Cardiac muscle cell (in vitro differentiated cells and primary cell): ENCODE data around the gene NFIC. TPM values are rescaled to one million over a fixed set of nuclear protein-coding genes. Genes with fewer than 3 reads are reported as not detected.
"Not testable (repeated sequence)": the region's sequence is repeated elsewhere in the genome, so short reads cannot be mapped to it uniquely, and the experiment has no call there.

Experiments used
- DNase-seq, 2 donors: peaks; one replicate each; pipeline versions ENCODE4 v3.0.0 to v3.0.0-alpha.2; 2010 to 2017; ENCODE audit warnings: low read depth in 1 of 2, low spot score in 1 of 2
- H3K27ac ChIP-seq: fragments of 200-600 bp; sonication (generic); 2 replicates; pipeline ENCODE4 v1.5.1; 2016
- H3K27me3 ChIP-seq: fragments of 200-600 bp; sonication (generic); 2 replicates; pipeline ENCODE4 v1.6.0; 2016; ENCODE audit warnings: control low read depth
- H3K36me3 ChIP-seq: fragments of 200-600 bp; sonication (generic); 2 replicates; pipeline ENCODE4 v1.5.1; 2016; ENCODE audit warnings: control low read depth
- H3K4me1 ChIP-seq: fragments of 200-600 bp; sonication (generic); 2 replicates; pipeline ENCODE4 v1.8.1; 2017; ENCODE audit warnings: low read depth, mild to moderate bottlenecking, mixed run types
- H3K4me3 ChIP-seq: fragments of 200-600 bp; sonication (generic); 2 replicates; pipeline ENCODE4 v1.5.1; 2016; ENCODE audit warnings: mild to moderate bottlenecking
- H3K9me3 ChIP-seq: fragments of 200-600 bp; sonication (generic); 2 replicates; pipeline ENCODE4 v1.5.1; 2017; ENCODE audit warnings: low read depth, mild to moderate bottlenecking, control low read depth
- CTCF ChIP-seq: IDR thresholded peaks from 2 replicates; pipeline ENCODE4 v1.5.1; 2012; ENCODE audit warnings: low read depth, mild to moderate bottlenecking, low read length
- polyA plus RNA-seq: library from polyadenylated mRNA; unstranded; fragments of >200 nt; fragmentation: Nextera tagmentation; extraction: Ambion mirVana; gene quantifications from 2 replicates; pipeline ENCODE4 v1.2.1, GENCODE V29; 2016
- total RNA-seq: library from RNA; depleted of rRNA; stranded (reverse); fragments of >200 nt; gene quantifications from 2 replicates; pipeline ENCODE4 v1.2.3, GENCODE V29; 2016

Gene NFIC
- total and polyA plus RNA-seq, 2 experiments from 2014 or later: 32.7 to 46.1 TPM

DNA sequence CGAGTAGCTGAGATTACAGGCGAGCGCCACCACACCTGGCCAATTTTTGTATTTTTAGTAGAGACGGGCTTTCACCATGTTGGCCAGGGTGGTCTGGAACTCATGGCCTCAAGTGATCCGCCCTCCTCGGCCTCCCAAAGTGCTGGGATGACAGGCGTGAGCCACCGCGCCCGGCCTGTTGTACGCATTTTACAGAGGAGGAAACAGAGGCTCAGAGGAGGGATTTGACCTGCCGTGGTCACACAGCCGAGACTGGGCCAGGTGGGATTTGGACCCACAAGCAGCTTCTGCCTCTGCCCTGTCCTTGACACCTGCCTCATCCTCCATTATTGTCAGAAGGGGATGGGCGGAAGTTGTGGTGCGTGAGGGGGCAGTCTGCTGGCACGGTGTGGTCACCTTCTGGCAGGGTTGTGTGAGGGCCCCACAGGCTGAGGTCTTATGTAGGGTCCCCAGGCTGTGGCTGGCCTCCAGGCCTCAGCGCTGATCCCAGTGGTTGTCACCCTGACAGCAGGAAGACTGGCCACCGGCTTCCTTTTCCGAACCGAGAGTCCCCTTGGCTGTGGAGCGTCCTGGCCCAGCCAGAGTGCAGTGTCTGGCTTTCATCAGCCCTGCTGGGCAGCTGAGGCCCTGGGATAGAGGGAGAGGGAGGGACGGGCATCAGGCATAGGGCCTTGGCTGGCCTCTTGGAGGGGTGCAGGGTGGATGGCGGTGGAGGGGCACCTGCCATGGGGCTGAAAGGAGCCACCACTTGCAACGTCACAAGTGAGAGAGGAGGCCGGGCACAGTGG, 20.3 kb downstream of the NFIC start:
- TF ChIP-seq CTCF: no peak
- Histone ChIP-seq H3K9me3 (no peaks in the 10 kb centered on the region), H3K36me3 (peaks cover 5% of the 10 kb centered on the region), H3K4me1 (peaks cover 36% of the 10 kb centered on the region), H3K27ac (peak overlapping the region; percentile 91), H3K4me3 (no peak overlapping the region), H3K27me3 (no peaks in the 10 kb centered on the region)
- DNase-seq: peak in 1 of 2 donors; percentile 77

GRCh38 chr19:3387645-3388589, 21.5 kb downstream of the NFIC start:
- Histone ChIP-seq H3K27me3 (no peaks in the 10 kb centered on the region), H3K36me3 (no peaks in the 10 kb centered on the region), H3K4me1 (peaks cover 36% of the 10 kb centered on the region), H3K9me3 (no peaks in the 10 kb centered on the region), H3K4me3 (no peak overlapping the region), H3K27ac (no peak overlapping the region)
- peak in 1 of 2 donors; percentile 52 for DNase-seq
- TF ChIP-seq CTCF: no peak

DNA sequence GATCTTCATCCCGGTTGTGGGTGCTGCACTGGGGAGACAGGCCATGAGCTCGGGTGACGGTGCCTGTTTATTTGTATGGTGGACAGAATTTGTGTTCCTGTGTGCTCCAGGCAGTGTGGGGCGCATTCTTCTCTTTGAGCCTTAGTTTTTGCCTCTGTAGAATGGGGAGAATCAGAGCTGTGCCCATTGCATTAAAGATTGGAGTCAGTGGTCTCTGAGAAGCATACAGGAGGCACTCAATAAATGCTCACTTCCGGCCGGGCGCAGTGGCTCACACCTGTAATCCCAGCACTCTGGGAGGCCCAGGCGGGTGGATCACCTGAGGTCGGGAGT, 23.0 kb downstream of the NFIC start:
- peak overlapping the region; percentile 77 for H3K27ac ChIP-seq
- TF ChIP-seq CTCF: no peak
- no peaks in the 10 kb centered on the region for H3K36me3 ChIP-seq
- H3K9me3 ChIP-seq: no peaks in the 10 kb centered on the region
- H3K27me3 ChIP-seq: no peaks in the 10 kb centered on the region
- no peak for DNase-seq
- no peak overlapping the region for H3K4me3 ChIP-seq
- H3K4me1 ChIP-seq: peaks cover 32% of the 10 kb centered on the region

GRCh38 chr19:3389876-3390371, 23.5 kb downstream of the NFIC start:
- H3K36me3 ChIP-seq: no peaks in the 10 kb centered on the region
- DNase-seq: peak in 1 of 2 donors; percentile 67
- H3K4me1 ChIP-seq: peaks cover 27% of the 10 kb centered on the region
- no peaks in the 10 kb centered on the region for H3K27me3 ChIP-seq
- TF ChIP-seq CTCF: no peak
- peak overlapping the region; percentile 77 for H3K27ac ChIP-seq
- no peaks in the 10 kb centered on the region for H3K9me3 ChIP-seq
- no peak overlapping the region for H3K4me3 ChIP-seq

GRCh38 chr19:3391911-3392310, 25.5 kb downstream of the NFIC start:
- not testable (repeated sequence) for H3K36me3 ChIP-seq, H3K27me3 ChIP-seq, H3K4me3 ChIP-seq, DNase-seq, H3K9me3 ChIP-seq, H3K27ac ChIP-seq
- H3K4me1 ChIP-seq: peaks cover 18% of the 10 kb centered on the region
